AG04449 (cell line): ENCODE results near the gene ZBTB24.

Experiments used
- CTCF ChIA-PET: fragments of 350-600 bp; formaldehyde crosslinking; extraction: SDS; loops from one replicate; lab custom pipeline; 2021; ENCODE audit warnings: antibody characterized with exemption; lab: Yijun Ruan, JAX
- POLR2A ChIA-PET: fragments of 400-600, 350-600 bp; formaldehyde crosslinking; extraction: SDS; loops from one replicate; lab custom pipeline; 2020; ENCODE audit warnings: antibody characterized with exemption, inconsistent platforms; lab: Yijun Ruan, JAX
- DNase-seq: peaks from one replicate; pipeline ENCODE4 v3.0.0-alpha.2; 2010; ENCODE audit warnings: low read depth, low spot score
- H3K4me3 ChIP-seq: 2 replicates; pipeline ENCODE4 v1.5.1; 2011; ENCODE audit warnings: low read depth, mild to moderate bottlenecking, control low read depth, low read length
- CTCF ChIP-seq: IDR thresholded peaks from one replicate; pipeline ENCODE4 v1.5.1; 2011; ENCODE audit warnings: mild to moderate bottlenecking, moderate library complexity, low read length, control low read depth, inconsistent platforms; ENCODE audit not compliant: insufficient read depth; ENCODE audit errors: missing control alignments

ZBTB24 gene

GRCh38 chr6:109451376-109451775 lies 31.6 kb downstream of the ZBTB24 start:
- DNase-seq: no peak
- H3K4me3 ChIP-seq: no peak overlapping the region
- TF ChIP-seq CTCF: no peak
- ChIA-PET POLR2A (no interaction called here), CTCF (interaction anchor here (7.9 kb wide), 1 partner anchor 10 kb away, joined by 65 read pairs; the partner anchor contains the start of genes PPIL6 and SMPD2)

- ChIA-PET POLR2A (no interaction called here), CTCF (interaction anchor here (7.9 kb wide), 1 partner anchor 9 kb away, joined by 65 read pairs; the partner anchor contains the start of genes PPIL6 and SMPD2)
- DNase-seq: no peak
- H3K4me3 ChIP-seq: no peak overlapping the region
- TF ChIP-seq CTCF: no peak
These were observed 32.2 kb downstream of the ZBTB24 start for GRCh38 chr6:109450801-109451200.

- CTCF ChIA-PET: interaction anchor here (7.9 kb wide), 1 partner anchor 8 kb away, joined by 65 read pairs; the partner anchor contains the start of genes PPIL6 and SMPD2
- H3K4me3 ChIP-seq: no peak overlapping the region
- TF ChIP-seq CTCF: no peak
- DNase-seq: no peak
- POLR2A ChIA-PET: no interaction called here
These were observed 33.0 kb downstream of the ZBTB24 start for GRCh38 chr6:109449795-109450673.

- ChIA-PET POLR2A (no interaction called here), CTCF (interaction anchor here (7.9 kb wide), 1 partner anchor 7 kb away, joined by 65 read pairs; the partner anchor contains the start of genes PPIL6 and SMPD2)
- TF ChIP-seq CTCF: no peak
- DNase-seq: no peak
- no peak overlapping the region for H3K4me3 ChIP-seq
These were observed 33.8 kb downstream of the ZBTB24 start for GRCh38 chr6:109449064-109449794.

GRCh38 chr6:109448615-109449014 lies 34.4 kb downstream of the ZBTB24 start:
- CTCF ChIA-PET: no interaction called here
- DNase-seq: no peak
- H3K4me3 ChIP-seq: no peak overlapping the region
- POLR2A ChIA-PET: no interaction called here
- no peak for TF ChIP-seq CTCF
